ENCODE measurements around the gene SYT1. TPM values are rescaled to one million over a fixed set of nuclear protein-coding genes. Genes with fewer than 3 reads are reported as not detected.

The SYT1 gene
- total and polyA plus RNA-seq, 10 donors: 0.56 to 7.3 (median 2.6) TPM

GRCh38 chr12:78863482-78864402 is 832 bp upstream of the SYT1 start:
- intact Hi-C loops (cut with DNase I; ENCODE audit: low total_unique reads): no loop called here
- H3K9me3 ChIP-seq: no peaks in the 10 kb centered on the region
- TF ChIP-seq POLR2AphosphoS5 (IDR thresholded peaks at IDR 0.05): no peak
- TF ChIP-seq, protein P1, sequence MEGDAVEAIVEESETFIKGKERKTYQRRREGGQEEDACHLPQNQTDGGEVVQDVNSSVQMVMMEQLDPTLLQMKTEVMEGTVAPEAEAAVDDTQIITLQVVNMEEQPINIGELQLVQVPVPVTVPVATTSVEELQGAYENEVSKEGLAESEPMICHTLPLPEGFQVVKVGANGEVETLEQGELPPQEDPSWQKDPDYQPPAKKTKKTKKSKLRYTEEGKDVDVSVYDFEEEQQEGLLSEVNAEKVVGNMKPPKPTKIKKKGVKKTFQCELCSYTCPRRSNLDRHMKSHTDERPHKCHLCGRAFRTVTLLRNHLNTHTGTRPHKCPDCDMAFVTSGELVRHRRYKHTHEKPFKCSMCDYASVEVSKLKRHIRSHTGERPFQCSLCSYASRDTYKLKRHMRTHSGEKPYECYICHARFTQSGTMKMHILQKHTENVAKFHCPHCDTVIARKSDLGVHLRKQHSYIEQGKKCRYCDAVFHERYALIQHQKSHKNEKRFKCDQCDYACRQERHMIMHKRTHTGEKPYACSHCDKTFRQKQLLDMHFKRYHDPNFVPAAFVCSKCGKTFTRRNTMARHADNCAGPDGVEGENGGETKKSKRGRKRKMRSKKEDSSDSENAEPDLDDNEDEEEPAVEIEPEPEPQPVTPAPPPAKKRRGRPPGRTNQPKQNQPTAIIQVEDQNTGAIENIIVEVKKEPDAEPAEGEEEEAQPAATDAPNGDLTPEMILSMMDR (IDR thresholded peaks at IDR 0.05 in 8 of 11, conservative IDR thresholded peaks at IDR 0.05 in 3 of 11): no peak
- no peak for TF ChIP-seq POLR2A (IDR thresholded peaks at IDR 0.05)
- H3K36me3 ChIP-seq: no peaks in the 10 kb centered on the region
- 1 to 4% (median 3%) methylated on average over 41 of the region's 41 CpGs for WGBS, 5 donors
- H3K4me3 ChIP-seq: peak overlapping the region; percentile 34 to 66 (median 43)
- H3K27ac ChIP-seq: peak overlapping the region in 7 of 8 donors; percentile 18 to 65 (median 31)
- H3K27me3 ChIP-seq (replicated peaks in 1 of 7): peaks cover 0 to 30% (median 14%) of the 10 kb centered on the region in 7 donors
- DNase-seq: peak; percentile 72
- peaks cover 0 to 24% (median 4%) of the 10 kb centered on the region in 6 donors for H3K4me1 ChIP-seq

DNA sequence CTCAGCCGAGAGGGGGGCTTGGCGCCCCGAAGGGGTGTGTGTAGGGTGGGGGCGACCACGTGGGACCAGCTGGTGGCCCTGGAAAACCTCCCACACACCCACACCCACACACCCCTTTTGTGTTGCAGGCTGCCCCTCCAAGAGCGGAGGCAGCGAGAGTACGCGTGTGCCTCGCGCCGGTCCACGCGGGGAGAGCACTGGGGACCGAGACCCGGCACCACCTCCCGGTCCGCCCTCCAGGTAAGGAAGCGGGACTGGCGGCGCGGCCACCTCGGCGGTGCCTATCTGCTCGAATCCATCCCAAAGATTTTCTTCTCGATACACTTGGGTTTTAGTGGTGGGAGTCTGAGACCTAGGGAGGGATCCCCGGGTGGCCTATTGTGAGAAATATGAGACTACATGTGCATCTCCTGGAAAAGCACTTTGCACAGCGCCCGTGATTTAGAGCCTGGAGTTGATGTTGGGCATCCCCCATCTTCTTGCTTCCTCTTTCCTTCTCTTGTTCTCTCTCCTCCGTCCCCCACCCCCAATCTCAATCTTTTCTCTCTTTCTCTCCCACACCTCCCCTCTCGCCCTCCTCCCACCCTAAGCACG is 393 bp downstream of the SYT1 start:
- TF ChIP-seq POLR2AphosphoS5 (IDR thresholded peaks at IDR 0.05): no peak
- TF ChIP-seq, protein P1 (IDR thresholded peaks at IDR 0.05 in 8 of 11, conservative IDR thresholded peaks at IDR 0.05 in 3 of 11): no peak
- intact Hi-C loops (cut with DNase I; ENCODE audit: low total_unique reads): no loop called here
- H3K27me3 ChIP-seq (replicated peaks in 1 of 7): peaks cover 0 to 30% (median 14%) of the 10 kb centered on the region in 7 donors
- H3K4me1 ChIP-seq: peaks cover 0 to 24% (median 4%) of the 10 kb centered on the region in 6 donors
- H3K36me3 ChIP-seq: no peaks in the 10 kb centered on the region
- peak overlapping the region in 3 of 8 donors; percentile 30 to 55 (median 53) for H3K27ac ChIP-seq
- peak overlapping the region; percentile 34 to 66 (median 43) for H3K4me3 ChIP-seq
- 2 to 7% (median 4%) methylated on average over 20 to 31 of the region's 32 CpGs for WGBS, 5 donors
- H3K9me3 ChIP-seq: no peaks in the 10 kb centered on the region
- DNase-seq: peak; percentile 72

- WGBS, 5 donors: 4 to 12% (median 6%) methylated on average over 5 of the region's 5 CpGs
- TF ChIP-seq POLR2AphosphoS5 (IDR thresholded peaks at IDR 0.05) (no peak), POLR2A (IDR thresholded peaks at IDR 0.05) (no peak)
- TF ChIP-seq, protein P1 (IDR thresholded peaks at IDR 0.05 in 8 of 11, conservative IDR thresholded peaks at IDR 0.05 in 3 of 11): no peak
- no peak for DNase-seq
Measured at GRCh38 chr12:78865516-78865915, 942 bp downstream of the SYT1 start.

DNA sequence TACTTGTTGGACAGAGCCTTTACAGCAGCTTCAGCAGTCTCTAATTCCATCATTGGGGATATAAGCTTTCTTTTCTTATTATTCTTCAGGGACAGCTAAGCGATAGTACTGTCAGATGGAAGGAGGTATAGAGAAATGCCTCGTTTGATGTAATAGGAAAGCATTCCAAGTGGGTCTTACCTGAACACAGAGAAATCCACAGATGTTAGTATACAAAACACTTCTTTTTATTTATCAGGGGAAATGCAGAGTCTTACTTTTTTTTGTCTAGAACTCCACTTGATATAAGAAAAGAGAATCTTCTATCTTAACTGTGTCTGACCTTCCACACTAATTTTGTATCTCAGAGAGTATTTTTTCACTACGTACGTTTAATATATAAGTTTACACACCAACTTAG is 1.9 kb downstream of the SYT1 start:
- WGBS, 5 donors: 82 to 89% (median 86%) methylated on average over 4 of the region's 4 CpGs
- intact Hi-C loops (cut with DNase I; ENCODE audit: low total_unique reads): no loop called here
- Histone ChIP-seq H3K4me1 (peaks cover 0 to 24% (median 4%) of the 10 kb centered on the region in 6 donors), H3K4me3 (no peak overlapping the region), H3K9me3 (no peaks in the 10 kb centered on the region), H3K36me3 (no peaks in the 10 kb centered on the region), H3K27ac (no peak overlapping the region), H3K27me3 (replicated peaks in 1 of 7) (peaks cover 0 to 25% (median 14%) of the 10 kb centered on the region in 7 donors)
- TF ChIP-seq POLR2AphosphoS5 (IDR thresholded peaks at IDR 0.05) (no peak), POLR2A (IDR thresholded peaks at IDR 0.05) (no peak)
- TF ChIP-seq, protein P1 (IDR thresholded peaks at IDR 0.05 in 8 of 11, conservative IDR thresholded peaks at IDR 0.05 in 3 of 11): no peak
- no peak for DNase-seq

More at GRCh38 chr12:78865516-78865915, 942 bp downstream of the SYT1 start:
- H3K4me1 ChIP-seq: peaks cover 0 to 24% (median 4%) of the 10 kb centered on the region in 6 donors
- H3K9me3 ChIP-seq: no peaks in the 10 kb centered on the region
- intact Hi-C loops (cut with DNase I; ENCODE audit: low total_unique reads): no loop called here
- H3K27me3 ChIP-seq (replicated peaks in 1 of 7): peaks cover 0 to 30% (median 14%) of the 10 kb centered on the region in 7 donors
- H3K27ac ChIP-seq: peak overlapping the region in 1 of 8 donors; percentile 55
- peak overlapping the region in 6 of 8 donors; percentile 34 to 66 (median 44) for H3K4me3 ChIP-seq
- H3K36me3 ChIP-seq: no peaks in the 10 kb centered on the region
